IPS DF 6.9 (cell line): ENCODE results near the gene SRC.

Source experiments
- DNase-seq: peaks from one replicate; pipeline ENCODE4 v3.0.0-alpha.2; 2013; ENCODE audit warnings: low read depth, low spot score
- H3K27ac ChIP-seq: one replicate; pipeline ENCODE4 v1.5.1; 2013; ENCODE audit warnings: low read length, control low read depth
- H3K27me3 ChIP-seq: 2 replicates; pipeline ENCODE4 v1.6.1; 2013; ENCODE audit warnings: mild to moderate bottlenecking, low read length; ENCODE audit not compliant: control insufficient read depth, insufficient read depth
- H3K36me3 ChIP-seq: 2 replicates; pipeline ENCODE4 v1.6.1; 2013; ENCODE audit warnings: low read length; ENCODE audit not compliant: control insufficient read depth, insufficient read depth
- H3K4me1 ChIP-seq: 2 replicates; pipeline ENCODE4 v1.6.1; 2013; ENCODE audit warnings: low read length; ENCODE audit not compliant: control insufficient read depth, insufficient read depth
- H3K4me3 ChIP-seq: 2 replicates; pipeline ENCODE4 v1.5.1; 2013; ENCODE audit warnings: mild to moderate bottlenecking, low read length
- H3K9me3 ChIP-seq: 2 replicates; pipeline ENCODE4 v1.6.1; 2013; ENCODE audit warnings: low read length, inconsistent platforms; ENCODE audit not compliant: control insufficient read depth, insufficient read depth
- WGBS: extraction: QIAGEN DNeasy Blood & Tissue Kit; methylation state at CpG from one replicate; pipeline ENCODE4 v1.1.7; 2013; ENCODE audit warnings: mixed read lengths, missing lambda C conversion rate; ENCODE audit not compliant: insufficient read length, insufficient coverage; 5-methylcytosine and 5-hydroxymethylcytosine counted together

SRC gene

GRCh38 chr20:37397954-37398749 lies 52.2 kb downstream of the SRC start:
- H3K36me3 ChIP-seq = peaks cover 21% of the 10 kb centered on the region
- no CpG with 5 or more reads among the region's 30 CpGs for WGBS
- H3K9me3 ChIP-seq = no peaks in the 10 kb centered on the region
- H3K27ac ChIP-seq = no peak overlapping the region
- H3K4me3 ChIP-seq = no peak overlapping the region
- peaks cover 11% of the 10 kb centered on the region for H3K4me1 ChIP-seq
- DNase-seq = no peak
- no peaks in the 10 kb centered on the region for H3K27me3 ChIP-seq

DNA sequence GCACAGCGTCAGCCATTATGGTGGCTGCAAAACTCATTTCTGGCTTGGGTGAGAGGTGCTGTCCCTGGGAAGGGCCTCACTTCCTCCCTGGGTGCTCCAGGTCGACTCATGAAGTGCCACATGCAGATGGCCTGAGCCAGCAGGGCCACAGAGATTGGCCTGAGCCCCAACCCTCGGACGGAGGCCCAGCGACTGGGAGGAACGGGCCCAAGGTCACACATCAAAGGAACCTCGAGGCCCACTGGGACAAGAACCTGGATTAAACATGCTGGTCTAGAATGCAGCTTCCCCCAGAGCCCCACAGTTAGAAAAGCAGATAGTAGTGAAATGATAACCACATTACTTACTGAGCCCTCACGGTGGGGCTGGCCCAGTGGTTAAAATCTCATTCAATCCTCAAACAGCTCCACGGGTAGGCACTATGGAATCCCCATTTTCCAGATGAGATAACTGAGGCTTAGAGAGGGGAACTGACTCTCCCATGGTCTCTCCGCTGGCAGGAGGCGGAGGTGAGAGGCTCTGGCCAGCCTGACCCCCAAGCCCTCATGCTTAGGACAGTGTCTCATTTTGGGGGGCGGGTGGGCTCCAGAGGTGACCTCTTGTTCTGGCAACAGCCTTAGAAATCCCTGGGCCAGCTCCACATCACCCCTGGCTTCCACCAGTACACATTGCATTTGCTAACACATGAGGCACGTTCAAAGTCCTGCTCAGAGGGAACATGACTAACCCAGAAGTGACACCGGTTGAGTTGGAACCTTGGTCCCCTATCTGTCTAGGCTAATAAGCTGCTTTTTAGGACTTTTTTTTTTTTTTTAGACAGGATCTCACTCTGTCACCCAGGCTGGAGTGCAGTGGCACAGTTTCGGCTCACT lies 53.0 kb downstream of the SRC start:
- Histone ChIP-seq H3K27me3 (no peaks in the 10 kb centered on the region), H3K9me3 (no peaks in the 10 kb centered on the region), H3K36me3 (peaks cover 21% of the 10 kb centered on the region), H3K4me3 (no peak overlapping the region), H3K4me1 (peaks cover 11% of the 10 kb centered on the region), H3K27ac (no peak overlapping the region)
- no peak for DNase-seq
- no CpG with 5 or more reads among the region's 15 CpGs for WGBS

DNA sequence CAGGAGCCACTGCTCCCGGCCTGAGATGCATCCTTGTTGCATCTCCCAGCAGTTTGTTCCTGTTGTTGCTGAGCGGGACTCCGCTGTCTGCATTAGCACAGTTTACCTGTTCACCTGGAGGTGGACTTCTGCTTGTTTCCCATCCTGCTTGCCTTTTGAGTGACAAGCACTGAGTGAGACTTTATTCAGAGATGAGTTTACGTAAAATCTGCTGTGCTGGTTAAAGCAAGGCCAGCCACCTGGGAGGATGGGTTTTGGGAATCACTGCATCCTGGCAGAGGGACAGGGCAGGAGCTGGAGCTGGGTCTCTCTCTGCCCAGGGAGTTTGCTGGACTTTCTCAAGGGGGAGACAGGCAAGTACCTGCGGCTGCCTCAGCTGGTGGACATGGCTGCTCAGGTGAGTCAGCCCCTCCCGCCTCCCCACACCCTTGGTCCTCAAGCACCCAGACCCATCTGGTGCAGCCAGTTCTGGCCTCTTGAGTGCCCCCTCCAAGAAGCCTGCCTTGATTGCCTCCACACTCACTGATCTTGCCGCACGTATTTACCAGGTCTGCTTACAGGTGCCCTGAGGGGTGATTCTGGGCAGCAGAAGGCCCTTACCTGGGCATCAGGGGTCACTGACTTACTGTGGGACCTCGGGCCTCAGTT lies 55.5 kb downstream of the SRC start:
- DNase-seq = no peak
- peaks cover 21% of the 10 kb centered on the region for H3K36me3 ChIP-seq

DNA sequence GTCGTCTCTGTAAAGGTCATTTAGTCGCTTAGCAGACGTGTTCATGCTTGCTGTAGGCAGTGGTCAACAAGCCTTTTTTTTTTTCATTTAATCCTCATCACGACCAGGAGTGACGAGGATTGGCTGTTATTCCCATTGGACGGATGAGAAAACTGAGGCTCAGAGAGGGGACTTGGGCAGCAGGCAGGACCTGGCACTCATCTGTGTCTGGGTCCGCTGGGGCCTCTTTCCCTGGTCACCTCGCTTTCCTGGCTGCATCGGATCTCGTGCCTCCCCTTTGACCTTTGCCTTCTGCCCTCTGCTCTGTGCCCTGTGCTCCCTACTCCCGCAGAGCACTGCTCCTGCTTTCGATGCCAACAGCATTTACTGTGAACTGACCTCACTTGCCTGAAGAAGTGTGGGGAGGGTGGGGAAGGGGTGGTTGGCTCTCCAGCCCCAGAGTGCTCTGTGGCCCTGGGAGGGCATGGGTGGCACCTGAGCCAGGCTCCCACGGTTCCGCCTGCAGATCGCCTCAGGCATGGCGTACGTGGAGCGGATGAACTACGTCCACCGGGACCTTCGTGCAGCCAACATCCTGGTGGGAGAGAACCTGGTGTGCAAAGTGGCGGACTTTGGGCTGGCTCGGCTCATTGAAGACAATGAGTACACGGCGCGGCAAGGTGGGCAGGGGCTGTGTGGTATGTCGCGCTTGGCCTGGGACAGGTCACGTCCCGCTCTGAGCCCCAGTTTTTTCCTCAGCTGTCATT lies 56.2 kb downstream of the SRC start:
- H3K4me3 ChIP-seq = no peak overlapping the region
- WGBS = no CpG with 5 or more reads among the region's 30 CpGs
- no peak for DNase-seq
- H3K36me3 ChIP-seq = peaks cover 21% of the 10 kb centered on the region
- H3K27me3 ChIP-seq = no peaks in the 10 kb centered on the region
- no peaks in the 10 kb centered on the region for H3K9me3 ChIP-seq
- H3K4me1 ChIP-seq = peaks cover 10% of the 10 kb centered on the region
- no peak overlapping the region for H3K27ac ChIP-seq

More for the DNA sequence above, 55.5 kb downstream of the SRC start:
- Histone ChIP-seq H3K27ac (no peak overlapping the region), H3K27me3 (no peaks in the 10 kb centered on the region), H3K9me3 (no peaks in the 10 kb centered on the region), H3K4me3 (no peak overlapping the region), H3K4me1 (peaks cover 11% of the 10 kb centered on the region)
- no CpG with 5 or more reads among the region's 9 CpGs for WGBS

GRCh38 chr20:37403107-37404033 lies 57.4 kb downstream of the SRC start:
- H3K4me1 ChIP-seq = peaks cover 3% of the 10 kb centered on the region; the same call in 1 of the 2 replicates
- H3K4me3 ChIP-seq = no peak overlapping the region
- no peak for DNase-seq
- peaks cover 11% of the 10 kb centered on the region for H3K36me3 ChIP-seq
- WGBS = no CpG with 5 or more reads among the region's 37 CpGs
- no peak overlapping the region for H3K27ac ChIP-seq
- no peaks in the 10 kb centered on the region for H3K9me3 ChIP-seq
- no peaks in the 10 kb centered on the region for H3K27me3 ChIP-seq

DNA sequence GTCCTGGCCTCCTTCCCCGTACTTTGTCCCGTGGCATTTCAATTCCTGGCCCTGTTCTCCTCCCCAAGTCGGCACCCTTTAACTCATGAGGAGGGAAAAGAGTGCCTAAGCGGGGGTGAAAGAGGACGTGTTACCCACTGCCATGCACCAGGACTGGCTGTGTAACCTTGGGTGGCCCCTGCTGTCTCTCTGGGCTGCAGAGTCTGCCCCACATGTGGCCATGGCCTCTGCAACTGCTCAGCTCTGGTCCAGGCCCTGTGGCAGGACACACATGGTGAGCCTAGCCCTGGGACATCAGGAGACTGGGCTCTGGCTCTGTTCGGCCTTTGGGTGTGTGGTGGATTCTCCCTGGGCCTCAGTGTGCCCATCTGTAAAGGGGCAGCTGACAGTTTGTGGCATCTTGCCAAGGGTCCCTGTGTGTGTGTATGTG lies 58.5 kb downstream of the SRC start:
- no CpG with 5 or more reads among the region's 6 CpGs for WGBS
- H3K4me1 ChIP-seq = peaks cover 3% of the 10 kb centered on the region; the same call in 1 of the 2 replicates
- no peaks in the 10 kb centered on the region for H3K27me3 ChIP-seq
- H3K36me3 ChIP-seq = peaks cover 9% of the 10 kb centered on the region
- no peak overlapping the region for H3K4me3 ChIP-seq
- no peak overlapping the region for H3K27ac ChIP-seq
- DNase-seq = no peak
- H3K9me3 ChIP-seq = no peaks in the 10 kb centered on the region

DNA sequence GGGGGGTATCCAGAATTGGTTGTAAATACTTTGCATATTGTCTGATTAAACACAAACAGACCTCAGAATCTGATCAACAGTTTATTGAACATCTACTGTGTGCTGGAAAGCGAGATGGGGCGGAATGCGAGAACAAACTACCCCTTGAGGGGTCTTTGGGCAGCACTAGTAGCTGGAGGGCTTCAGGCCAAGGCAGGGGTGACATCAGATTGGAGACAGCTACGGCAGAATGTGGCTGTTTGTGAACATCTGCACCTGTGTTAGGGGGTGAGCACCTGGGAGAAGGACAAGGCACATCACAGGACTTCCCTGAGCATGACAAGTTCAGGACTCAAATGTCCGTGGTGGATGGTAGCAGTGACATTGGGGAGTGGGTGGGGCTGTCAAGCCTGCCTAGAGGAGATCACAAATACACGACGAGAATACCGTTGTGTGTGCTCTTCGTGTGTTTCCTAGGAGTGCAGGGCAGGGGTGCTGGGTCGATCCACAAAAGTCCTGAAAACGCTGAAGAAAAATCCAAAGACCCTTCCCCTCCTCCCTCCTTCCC lies 59.5 kb downstream of the SRC start:
- no peaks in the 10 kb centered on the region for H3K27me3 ChIP-seq
- DNase-seq = no peak
- peaks cover 3% of the 10 kb centered on the region; the same call in 1 of the 2 replicates for H3K4me1 ChIP-seq
- H3K27ac ChIP-seq = no peak overlapping the region
- H3K36me3 ChIP-seq = peaks cover 9% of the 10 kb centered on the region
- H3K9me3 ChIP-seq = no peaks in the 10 kb centered on the region
- WGBS = no CpG with 5 or more reads among the region's 11 CpGs
- H3K4me3 ChIP-seq = no peak overlapping the region

- no peak overlapping the region for H3K27ac ChIP-seq
Measured at GRCh38 chr20:37406010-37406998, 60.4 kb downstream of the SRC start.

More at GRCh38 chr20:37406010-37406998, 60.4 kb downstream of the SRC start:
- Histone ChIP-seq H3K9me3 (no peaks in the 10 kb centered on the region), H3K36me3 (peaks cover 9% of the 10 kb centered on the region), H3K4me1 (peaks cover 7% of the 10 kb centered on the region), H3K27me3 (no peaks in the 10 kb centered on the region), H3K4me3 (no peak overlapping the region)
- DNase-seq = no peak
- WGBS = no CpG with 5 or more reads among the region's 49 CpGs
